Measurements from ENCODE around the gene HYDIN.
"Not testable (repeated sequence)": the region's sequence is repeated elsewhere in the genome, so short reads cannot be mapped to it uniquely, and the experiment has no call there.

GRCh38 chr16:70995799-70996198 is 234.7 kb downstream of the HYDIN start:
- TF ChIP-seq, protein P1, sequence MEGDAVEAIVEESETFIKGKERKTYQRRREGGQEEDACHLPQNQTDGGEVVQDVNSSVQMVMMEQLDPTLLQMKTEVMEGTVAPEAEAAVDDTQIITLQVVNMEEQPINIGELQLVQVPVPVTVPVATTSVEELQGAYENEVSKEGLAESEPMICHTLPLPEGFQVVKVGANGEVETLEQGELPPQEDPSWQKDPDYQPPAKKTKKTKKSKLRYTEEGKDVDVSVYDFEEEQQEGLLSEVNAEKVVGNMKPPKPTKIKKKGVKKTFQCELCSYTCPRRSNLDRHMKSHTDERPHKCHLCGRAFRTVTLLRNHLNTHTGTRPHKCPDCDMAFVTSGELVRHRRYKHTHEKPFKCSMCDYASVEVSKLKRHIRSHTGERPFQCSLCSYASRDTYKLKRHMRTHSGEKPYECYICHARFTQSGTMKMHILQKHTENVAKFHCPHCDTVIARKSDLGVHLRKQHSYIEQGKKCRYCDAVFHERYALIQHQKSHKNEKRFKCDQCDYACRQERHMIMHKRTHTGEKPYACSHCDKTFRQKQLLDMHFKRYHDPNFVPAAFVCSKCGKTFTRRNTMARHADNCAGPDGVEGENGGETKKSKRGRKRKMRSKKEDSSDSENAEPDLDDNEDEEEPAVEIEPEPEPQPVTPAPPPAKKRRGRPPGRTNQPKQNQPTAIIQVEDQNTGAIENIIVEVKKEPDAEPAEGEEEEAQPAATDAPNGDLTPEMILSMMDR (conservative IDR thresholded peaks at IDR 0.05; ENCODE audit: low read length) = not testable (repeated sequence)
- TF ChIP-seq EZH2phosphoT487 (IDR thresholded peaks at IDR 0.05; ENCODE audit: borderline replicate concordance, low read depth, low read length) = not testable (repeated sequence)
